Endothelial cell of coronary artery (primary cell): Measurements from ENCODE around the gene ARAP3. TPM values are rescaled to one million over a fixed set of nuclear protein-coding genes. Genes with fewer than 3 reads are reported as not detected.

ENCODE experiments used
- total RNA-seq: library from RNA; depleted of rRNA; stranded (reverse); fragments of >200 nt; gene quantifications from 2 replicates; pipeline ENCODE4 v1.2.3, GENCODE V29; 2014

The ARAP3 gene, protein sequence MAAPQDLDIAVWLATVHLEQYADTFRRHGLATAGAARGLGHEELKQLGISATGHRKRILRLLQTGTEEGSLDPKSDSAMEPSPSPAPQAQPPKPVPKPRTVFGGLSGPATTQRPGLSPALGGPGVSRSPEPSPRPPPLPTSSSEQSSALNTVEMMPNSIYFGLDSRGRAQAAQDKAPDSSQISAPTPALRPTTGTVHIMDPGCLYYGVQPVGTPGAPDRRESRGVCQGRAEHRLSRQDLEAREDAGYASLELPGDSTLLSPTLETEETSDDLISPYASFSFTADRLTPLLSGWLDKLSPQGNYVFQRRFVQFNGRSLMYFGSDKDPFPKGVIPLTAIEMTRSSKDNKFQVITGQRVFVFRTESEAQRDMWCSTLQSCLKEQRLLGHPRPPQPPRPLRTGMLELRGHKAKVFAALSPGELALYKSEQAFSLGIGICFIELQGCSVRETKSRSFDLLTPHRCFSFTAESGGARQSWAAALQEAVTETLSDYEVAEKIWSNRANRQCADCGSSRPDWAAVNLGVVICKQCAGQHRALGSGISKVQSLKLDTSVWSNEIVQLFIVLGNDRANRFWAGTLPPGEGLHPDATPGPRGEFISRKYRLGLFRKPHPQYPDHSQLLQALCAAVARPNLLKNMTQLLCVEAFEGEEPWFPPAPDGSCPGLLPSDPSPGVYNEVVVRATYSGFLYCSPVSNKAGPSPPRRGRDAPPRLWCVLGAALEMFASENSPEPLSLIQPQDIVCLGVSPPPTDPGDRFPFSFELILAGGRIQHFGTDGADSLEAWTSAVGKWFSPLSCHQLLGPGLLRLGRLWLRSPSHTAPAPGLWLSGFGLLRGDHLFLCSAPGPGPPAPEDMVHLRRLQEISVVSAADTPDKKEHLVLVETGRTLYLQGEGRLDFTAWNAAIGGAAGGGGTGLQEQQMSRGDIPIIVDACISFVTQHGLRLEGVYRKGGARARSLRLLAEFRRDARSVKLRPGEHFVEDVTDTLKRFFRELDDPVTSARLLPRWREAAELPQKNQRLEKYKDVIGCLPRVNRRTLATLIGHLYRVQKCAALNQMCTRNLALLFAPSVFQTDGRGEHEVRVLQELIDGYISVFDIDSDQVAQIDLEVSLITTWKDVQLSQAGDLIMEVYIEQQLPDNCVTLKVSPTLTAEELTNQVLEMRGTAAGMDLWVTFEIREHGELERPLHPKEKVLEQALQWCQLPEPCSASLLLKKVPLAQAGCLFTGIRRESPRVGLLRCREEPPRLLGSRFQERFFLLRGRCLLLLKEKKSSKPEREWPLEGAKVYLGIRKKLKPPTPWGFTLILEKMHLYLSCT (N-terminal part only)
- 30.1 and 35.6 TPM in 2 replicates for total RNA-seq

DNA sequence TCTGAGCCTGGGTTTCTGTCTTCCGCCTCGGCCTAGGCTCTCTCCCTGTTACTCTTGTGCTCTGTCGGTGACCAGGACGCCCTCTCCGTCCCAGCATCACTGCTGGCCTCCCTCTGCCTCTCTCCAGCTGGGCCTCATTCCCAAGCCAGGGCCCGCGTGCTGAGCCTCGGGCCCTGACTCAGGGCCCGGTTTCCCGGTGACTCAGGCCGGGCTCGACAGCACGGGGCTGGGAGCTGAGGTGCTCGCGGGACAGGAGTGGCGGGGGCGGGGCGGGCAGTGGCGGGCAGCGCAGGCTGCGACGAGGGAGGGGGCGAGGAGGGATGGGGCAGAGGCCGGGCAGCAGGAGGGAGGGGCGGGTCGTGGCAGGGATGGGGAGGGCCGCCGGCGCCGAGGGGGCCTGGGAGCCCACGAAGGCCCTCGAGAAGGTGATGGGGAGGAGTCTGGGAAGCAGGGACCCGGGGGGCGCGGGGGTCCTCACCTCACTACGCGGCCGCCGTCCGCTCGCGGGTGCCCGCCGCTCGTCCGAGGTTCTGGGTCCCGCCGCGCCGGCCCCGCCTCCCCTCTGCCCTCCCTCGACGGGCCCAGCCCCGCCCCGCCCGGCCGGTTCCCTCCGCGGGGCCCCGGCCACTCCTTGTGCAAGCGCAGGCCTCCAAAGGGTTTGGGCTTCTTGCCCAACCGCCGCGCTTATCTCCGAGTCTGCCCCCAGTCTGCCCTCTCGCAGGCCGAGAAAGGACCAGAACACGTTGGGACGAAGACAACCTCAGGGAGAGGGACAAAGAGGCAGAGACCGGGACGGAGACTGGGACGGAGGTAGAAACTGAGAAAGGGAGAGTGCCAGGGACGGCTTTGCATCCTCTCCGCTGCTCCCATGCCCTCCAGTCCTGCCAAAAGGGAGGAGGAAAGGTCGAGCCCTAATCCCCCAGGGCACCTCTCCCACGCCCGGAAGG is at the start of gene ARAP3:
ARAP3 (minus strand) TSS at position 536 of the 947 bp plus-strand sequence. CDS start 1,744 bp downstream, outside the sequence.

DNA sequence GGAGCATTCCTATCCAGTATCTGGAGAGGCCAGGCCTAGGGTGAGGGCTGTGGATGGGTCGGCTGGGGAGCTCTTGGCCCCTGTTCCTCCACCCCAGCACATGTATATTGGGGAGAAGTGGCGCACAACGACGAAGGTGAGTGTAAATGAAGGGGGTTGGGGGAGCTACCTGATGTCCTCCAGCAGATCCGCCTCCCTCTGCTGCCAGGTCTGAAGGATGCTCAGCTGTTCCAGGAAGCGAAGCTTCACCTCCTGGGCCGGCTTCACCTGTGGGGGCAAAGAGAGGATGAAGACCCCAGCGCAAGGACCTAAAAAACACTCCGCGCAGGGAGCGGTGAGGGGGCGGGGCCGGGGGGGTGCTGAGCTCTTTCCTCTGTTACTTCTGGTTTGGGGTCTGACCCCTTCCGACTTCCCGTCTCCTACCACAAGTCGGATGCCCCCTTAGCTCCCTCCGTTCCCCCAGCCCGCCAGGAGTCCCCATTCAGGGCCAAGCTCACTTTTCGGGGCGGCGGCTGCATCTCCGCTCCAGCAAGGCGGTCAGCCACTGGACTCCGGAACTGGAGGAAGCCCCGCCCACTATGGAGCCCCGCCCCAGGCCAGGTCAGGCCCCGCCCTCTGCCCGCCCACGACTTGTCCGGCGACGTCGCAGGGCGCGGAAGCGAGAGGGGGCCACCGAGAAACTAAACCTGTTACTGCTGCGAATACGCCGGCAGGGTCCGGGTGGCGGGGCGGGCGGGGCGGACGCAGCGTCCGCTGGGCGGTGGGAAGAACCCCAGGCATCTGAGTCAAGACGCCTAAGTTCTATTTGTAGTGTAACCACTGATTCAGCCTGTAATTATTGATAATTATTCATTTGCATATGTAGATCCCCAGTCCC is 30.9 kb downstream of the ARAP3 start, which contains the start of gene FCHSD1:
FCHSD1 (minus strand) TSS at position 568 of the 877 bp plus-strand sequence; CDS start at position 518, 50 bp downstream.

DNA sequence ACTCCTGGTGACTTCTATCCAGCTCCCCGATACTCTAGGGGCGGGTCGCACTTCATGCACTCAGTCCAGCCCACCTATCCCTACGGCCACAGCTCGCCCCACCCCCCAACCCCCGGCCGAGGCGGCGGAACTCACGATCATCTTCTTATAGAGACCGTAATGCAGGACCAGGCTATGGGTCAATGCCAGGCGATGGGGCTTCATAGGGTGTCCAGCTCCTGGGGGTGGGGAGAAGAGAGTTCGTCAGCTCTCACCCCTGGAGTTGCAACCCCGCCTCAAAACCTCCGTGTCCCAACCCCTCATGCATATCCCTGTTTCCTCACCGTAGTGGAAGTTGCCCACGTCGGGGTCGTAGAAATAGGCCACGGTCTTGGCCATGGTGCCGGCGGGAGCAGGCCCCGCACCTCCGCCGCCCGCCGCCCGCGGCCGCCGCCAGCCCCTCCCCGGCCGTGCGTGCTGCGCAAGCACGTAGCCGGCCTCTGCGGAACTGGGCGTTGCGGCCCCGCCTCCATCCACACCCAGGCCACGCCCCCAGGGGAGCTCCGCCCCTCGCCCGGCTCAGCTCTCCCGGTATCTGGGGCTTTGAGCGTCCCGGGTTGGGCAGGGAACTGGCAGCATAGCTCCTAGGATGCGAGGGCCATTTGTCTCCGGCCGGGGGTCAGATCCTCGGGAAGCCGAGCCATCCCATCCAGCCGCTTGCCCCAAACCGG is 45.5 kb downstream of the ARAP3 start, which contains the start of the genes HDAC3 and RELL2:
HDAC3 (minus strand) TSS at position 437 of the 710 bp plus-strand sequence; CDS start at position 378, 59 bp downstream.
RELL2 (plus strand) TSS at position 585 of the 710 bp plus-strand sequence. CDS start 1,229 bp downstream, outside the sequence.

DNA sequence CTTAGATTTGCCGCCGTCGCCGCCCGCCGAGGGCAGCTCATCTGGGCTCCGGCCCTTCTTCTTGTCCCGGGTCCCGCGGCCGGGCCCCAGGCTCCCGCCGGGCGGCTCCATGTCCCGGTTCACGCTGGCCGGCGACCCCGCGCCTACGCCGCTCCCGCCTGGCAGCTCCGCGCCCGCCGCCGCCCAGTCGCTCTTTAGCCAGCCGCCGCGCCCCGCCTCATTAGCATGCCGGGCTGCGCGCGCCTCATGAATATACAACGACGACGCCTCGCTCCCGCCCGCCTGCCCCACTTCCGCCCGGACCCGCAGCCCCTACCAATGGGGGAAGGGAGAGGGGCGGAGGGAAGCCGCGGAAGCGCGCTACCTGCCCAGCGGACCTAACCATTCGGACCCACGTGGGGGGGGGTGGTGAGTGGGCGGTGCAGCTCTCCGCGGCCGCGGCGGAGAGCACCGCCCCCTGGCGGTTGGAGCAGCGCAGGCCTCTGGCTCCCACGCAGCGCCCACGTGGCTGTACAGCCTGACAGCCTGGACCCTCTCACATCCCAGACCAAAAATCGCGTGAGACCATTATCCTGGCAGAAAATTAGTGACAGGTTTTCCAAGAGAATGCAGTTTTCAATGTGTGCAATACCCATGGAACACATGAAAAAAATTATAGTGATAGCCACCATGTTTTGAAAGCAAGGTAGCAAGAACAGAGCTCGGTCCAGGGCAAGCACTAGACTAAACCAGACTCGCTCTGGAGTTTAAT is 63.1 kb downstream of the ARAP3 start, which contains the start of gene DIAPH1:
DIAPH1 (minus strand) TSS at position 197 of the 751 bp plus-strand sequence; CDS start at position 111, 86 bp downstream.

Other genes starting within 250 kb of the ARAP3 start
- 9.2 and 10.3 TPM in 2 replicates for gene PCDHGC3, start 206.3 kb downstream of the ARAP3 start, total RNA-seq
- gene PCDHGC4, start 197.2 kb downstream of the ARAP3 start, total RNA-seq: 0.90 and 1.4 TPM in 2 replicates
- 0.45 and 0.94 TPM in 2 replicates for gene PCDHGC5, start 193.1 kb downstream of the ARAP3 start, total RNA-seq
- gene DIAPH1, start 63.2 kb downstream of the ARAP3 start, total RNA-seq: 38.1 and 41.3 TPM in 2 replicates
- 52.0 and 62.8 TPM in 2 replicates for gene HDAC3, start 45.4 kb downstream of the ARAP3 start, total RNA-seq
- gene RELL2, start 45.2 kb downstream of the ARAP3 start, total RNA-seq: 2.4 and 3.0 TPM in 2 replicates
- gene FCHSD1, start 30.8 kb downstream of the ARAP3 start, total RNA-seq: 18.7 and 24.5 TPM in 2 replicates
- 181 and 222 TPM in 2 replicates for gene PCDH1, start 196.2 kb upstream of the ARAP3 start, total RNA-seq
- gene DELE1, start 241.6 kb upstream of the ARAP3 start, total RNA-seq: 36.2 and 48.3 TPM in 2 replicates